Fibroblast of pulmonary artery (primary cell): Measurements from ENCODE around the gene BMS1.
"Not testable (repeated sequence)": the region's sequence is repeated elsewhere in the genome, so short reads cannot be mapped to it uniquely, and the experiment has no call there.

ENCODE experiments used
- DNase-seq: peaks from one replicate; pipeline ENCODE4 v3.0.0-alpha.2; 2010; ENCODE audit warnings: low read depth
- H3K4me3 ChIP-seq: replicated peaks from 2 replicates; pipeline ENCODE4 v1.5.1; 2011; ENCODE audit warnings: low read depth, mild to moderate bottlenecking, control low read depth, low read length, moderate library complexity
- TF ChIP-seq, protein P1 (sequence below): IDR thresholded peaks from 2 replicates; pipeline ENCODE4 v1.5.1; 2011; ENCODE audit warnings: mild to moderate bottlenecking, control low read depth, low read length, inconsistent platforms; ENCODE audit errors: missing control alignments

Gene BMS1

GRCh38 chr10:42790835-42791234 is 8.2 kb downstream of the BMS1 start:
- TF ChIP-seq, protein P1, sequence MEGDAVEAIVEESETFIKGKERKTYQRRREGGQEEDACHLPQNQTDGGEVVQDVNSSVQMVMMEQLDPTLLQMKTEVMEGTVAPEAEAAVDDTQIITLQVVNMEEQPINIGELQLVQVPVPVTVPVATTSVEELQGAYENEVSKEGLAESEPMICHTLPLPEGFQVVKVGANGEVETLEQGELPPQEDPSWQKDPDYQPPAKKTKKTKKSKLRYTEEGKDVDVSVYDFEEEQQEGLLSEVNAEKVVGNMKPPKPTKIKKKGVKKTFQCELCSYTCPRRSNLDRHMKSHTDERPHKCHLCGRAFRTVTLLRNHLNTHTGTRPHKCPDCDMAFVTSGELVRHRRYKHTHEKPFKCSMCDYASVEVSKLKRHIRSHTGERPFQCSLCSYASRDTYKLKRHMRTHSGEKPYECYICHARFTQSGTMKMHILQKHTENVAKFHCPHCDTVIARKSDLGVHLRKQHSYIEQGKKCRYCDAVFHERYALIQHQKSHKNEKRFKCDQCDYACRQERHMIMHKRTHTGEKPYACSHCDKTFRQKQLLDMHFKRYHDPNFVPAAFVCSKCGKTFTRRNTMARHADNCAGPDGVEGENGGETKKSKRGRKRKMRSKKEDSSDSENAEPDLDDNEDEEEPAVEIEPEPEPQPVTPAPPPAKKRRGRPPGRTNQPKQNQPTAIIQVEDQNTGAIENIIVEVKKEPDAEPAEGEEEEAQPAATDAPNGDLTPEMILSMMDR, result no peak
- DNase-seq, result peak; percentile 7
- H3K4me3 ChIP-seq, result no peak overlapping the region

DNA sequence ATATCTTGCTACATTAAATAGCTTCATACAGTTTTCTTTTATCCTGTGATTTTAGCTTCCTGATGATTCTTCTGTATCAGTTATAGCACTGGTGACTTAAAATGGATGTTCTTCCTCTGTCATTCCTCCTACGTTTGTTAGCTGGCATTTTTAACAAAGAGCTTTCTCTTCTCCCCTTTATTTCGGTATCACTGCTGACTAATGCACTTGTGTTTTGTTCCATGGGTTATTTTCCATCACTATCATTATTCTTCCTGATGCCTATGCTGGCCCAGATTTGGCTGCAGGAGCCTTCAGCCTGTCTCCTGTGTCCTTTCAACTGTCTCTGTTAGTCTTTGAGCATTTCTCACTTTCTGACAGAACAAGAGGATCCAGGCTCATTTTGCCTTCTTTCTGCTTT is 13.1 kb downstream of the BMS1 start:
- no peak overlapping the region for H3K4me3 ChIP-seq
- TF ChIP-seq, protein P1, result no peak
- DNase-seq, result no peak

DNA sequence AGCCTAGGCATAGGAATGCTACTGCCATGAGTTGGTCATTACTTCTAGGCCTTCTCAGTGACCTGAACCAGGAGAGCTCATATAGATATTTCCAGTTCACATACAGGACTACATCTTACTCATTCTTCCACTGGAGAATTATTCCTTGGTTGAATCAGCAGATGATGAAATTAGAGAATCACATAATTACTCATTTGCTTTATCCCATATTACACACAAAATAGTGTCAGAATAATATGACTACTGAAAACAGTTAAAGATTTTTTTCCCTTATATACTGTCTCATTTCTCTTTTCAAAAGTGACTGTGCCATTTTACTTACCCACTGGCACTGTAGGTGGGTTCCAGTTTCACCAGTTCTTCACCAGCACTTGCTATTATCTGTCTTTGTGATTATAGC is 18.5 kb downstream of the BMS1 start:
- DNase-seq, result no peak
- H3K4me3 ChIP-seq, result no peak overlapping the region
- TF ChIP-seq, protein P1, result no peak

- TF ChIP-seq, protein P1, result no peak
- H3K4me3 ChIP-seq, result no peak overlapping the region
- no peak for DNase-seq
Observed at GRCh38 chr10:42802876-42803275, 20.3 kb downstream of the BMS1 start.

- H3K4me3 ChIP-seq, result no peak overlapping the region
- TF ChIP-seq, protein P1, result no peak
- DNase-seq, result no peak
Observed at GRCh38 chr10:42809676-42810075, 27.1 kb downstream of the BMS1 start.

- TF ChIP-seq, protein P1, result no peak
- H3K4me3 ChIP-seq, result no peak overlapping the region
- no peak for DNase-seq
Observed at GRCh38 chr10:42812028-42812427, 29.4 kb downstream of the BMS1 start.

DNA sequence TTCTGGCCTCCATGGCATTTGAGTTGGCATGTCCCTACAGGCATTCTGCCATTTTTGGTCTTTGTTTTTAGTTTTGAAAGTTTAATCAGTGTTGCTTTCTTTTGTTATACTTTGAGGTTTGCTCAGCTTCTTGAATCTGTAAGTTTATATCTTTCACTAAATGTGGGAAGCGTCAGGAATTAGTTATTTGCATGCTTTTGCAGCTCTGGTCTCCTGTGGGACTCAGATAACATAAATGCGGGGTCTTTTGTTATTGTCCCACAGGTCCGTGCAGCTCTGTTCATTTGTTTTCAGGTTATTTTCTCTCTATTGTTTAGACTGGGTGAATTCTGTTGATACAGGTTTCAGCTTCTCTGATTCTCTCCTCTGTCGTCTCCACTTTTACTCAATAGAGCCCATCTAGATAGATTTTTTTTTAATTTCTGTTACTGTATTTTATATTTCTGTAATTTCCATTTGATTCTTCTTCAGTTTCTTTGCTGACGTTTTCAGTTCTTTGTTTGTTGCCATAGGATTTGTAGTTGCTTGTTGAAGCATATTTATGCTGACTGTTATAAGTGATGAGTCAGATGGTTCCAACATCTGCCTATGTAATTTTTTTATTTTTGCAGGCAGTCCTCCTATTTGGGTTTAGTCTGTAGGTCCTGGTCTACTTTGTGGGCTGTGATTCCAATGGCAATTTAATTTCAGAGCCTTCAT is 31.5 kb downstream of the BMS1 start:
- not testable (repeated sequence) for DNase-seq, H3K4me3 ChIP-seq

DNA sequence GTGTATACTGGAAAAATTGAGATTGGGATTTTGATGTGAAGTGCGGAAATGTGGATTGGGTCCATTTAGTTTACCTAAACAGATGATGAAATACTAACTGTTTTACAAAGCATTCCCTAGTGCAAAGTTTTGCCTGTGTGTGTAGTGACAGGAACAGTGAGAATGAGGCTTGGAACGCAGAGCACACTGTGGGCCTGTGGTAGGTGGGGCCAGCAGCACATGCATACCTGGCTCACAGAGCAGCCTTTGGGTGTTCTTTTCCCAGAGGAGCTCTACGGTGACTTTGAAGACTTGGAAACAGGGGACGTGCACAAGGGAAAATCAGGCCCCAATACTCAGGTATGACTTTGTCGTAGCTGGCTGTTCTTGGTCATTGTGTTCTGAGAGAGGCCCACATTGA is 33.7 kb downstream of the BMS1 start:
- not testable (repeated sequence) for DNase-seq, H3K4me3 ChIP-seq
